HepG2 (cell line): Measurements from ENCODE around the gene RING1. TPM values are rescaled to one million over a fixed set of nuclear protein-coding genes. Genes with fewer than 3 reads are reported as not detected.

ENCODE experiments used
- EEA1 ChIP-seq: sonication (generic); formaldehyde crosslinking; IDR thresholded peaks from 2 replicates; pipeline ENCODE4 v1.5.1; 2020; ENCODE audit warnings: mild to moderate bottlenecking, missing genetic modification reagents, borderline replicate concordance
- FOXP4 ChIP-seq: sonication (generic); formaldehyde crosslinking; IDR thresholded peaks from 2 replicates; pipeline ENCODE4 v1.4.0; 2020; ENCODE audit warnings: missing genetic modification reagents
- IRX3 ChIP-seq: sonication (generic); formaldehyde crosslinking; IDR thresholded peaks from 2 replicates; pipeline ENCODE4 v1.8.1; 2023; ENCODE audit warnings: mild to moderate bottlenecking, low read depth, missing genetic modification reagents, borderline replicate concordance
- KMT2B ChIP-seq: IDR thresholded peaks from 2 replicates; pipeline ENCODE4 v1.6.1; 2016; ENCODE audit warnings: missing genetic modification reagents, missing compliant biosample characterization
- MEIS2 ChIP-seq: sonication (generic); formaldehyde crosslinking; IDR thresholded peaks from 2 replicates; pipeline ENCODE4 v1.9.0; 2021; ENCODE audit warnings: mild to moderate bottlenecking, missing genetic modification reagents
- NFIB ChIP-seq: sonication (generic); formaldehyde crosslinking; IDR thresholded peaks from 2 replicates; pipeline ENCODE4 v1.9.0; 2021; ENCODE audit warnings: missing genetic modification reagents, mild to moderate bottlenecking, borderline replicate concordance
- PPARG ChIP-seq: conservative IDR thresholded peaks from 2 replicates; pipeline ENCODE4 v1.6.1; 2016; ENCODE audit warnings: missing biosample characterization, missing genetic modification reagents
- ZFP62 ChIP-seq: sonication (generic); formaldehyde crosslinking; IDR thresholded peaks from 2 replicates; pipeline ENCODE4 v1.4.0; 2020; ENCODE audit warnings: missing genetic modification reagents
- ZNF207 ChIP-seq: fragments of 450-650 bp; IDR thresholded peaks from 2 replicates; pipeline ENCODE4 v1.6.1; 2016; ENCODE audit warnings: antibody characterized with exemption, borderline replicate concordance
- ZNF318 ChIP-seq: sonication (generic); formaldehyde crosslinking; IDR thresholded peaks from 2 replicates; pipeline ENCODE4 v1.4.0; 2020; ENCODE audit warnings: mild to moderate bottlenecking, missing genetic modification reagents
- ZNF431 ChIP-seq: sonication (generic); formaldehyde crosslinking; IDR thresholded peaks from 2 replicates; pipeline ENCODE4 v1.9.0; 2022; ENCODE audit warnings: missing genetic modification reagents, low read depth, mild to moderate bottlenecking, borderline replicate concordance
- ZNF460 ChIP-seq: sonication (generic); formaldehyde crosslinking; IDR thresholded peaks from 2 replicates; pipeline ENCODE4 v1.5.1; 2020; ENCODE audit warnings: missing genetic modification reagents, mild to moderate bottlenecking, borderline replicate concordance
- polyA plus RNA-seq, 8 experiments: library from polyadenylated mRNA; depleted of rRNA in 3 of 8; stranded (reverse) in 7 of 8; unstranded in 1 of 8; fragments of >200 nt; fragmentation: Illumina TruSeq in 4 of 8; extraction: Trizol in 4 of 8; gene quantifications; 2 replicates each; pipeline versions ENCODE4 v1.2.1 to v1.2.3, GENCODE V29; 2011 to 2016; ENCODE audit warnings: low read depth in 4 of 8, missing spikeins in 1 of 8, mixed read lengths in 1 of 8; ENCODE audit not compliant: insufficient read depth in 1 of 8
- total RNA-seq, 5 experiments: library from RNA; depleted of rRNA; stranded (reverse); fragments of >200 nt; fragmentation: Illumina TruSeq; extraction: Trizol; gene quantifications; 2 replicates each; pipeline ENCODE4 v1.2.3, GENCODE V29; 2016; ENCODE audit warnings: low read depth in 1 of 5
- TF ChIP-seq, protein P1 (sequence below): sonication (generic); formaldehyde crosslinking; IDR thresholded peaks from 2 replicates; pipeline ENCODE4 v1.8.1; 2023; ENCODE audit warnings: mild to moderate bottlenecking, missing genetic modification reagents

Gene RING1
- total and polyA plus RNA-seq, 2 of the 13 experiments (the other 11 are each of a cell fraction or from before 2014, with no cell fraction given): 23.9 to 33.6 TPM

- TF ChIP-seq MEIS2 (CRISPR knock-in tag) (no peak), ZNF207 (no peak), EEA1 (CRISPR knock-in tag) (0 out of 2 replicates have a peak, but pooled peaks have one; percentile 15), PPARG (CRISPR knock-in tag) (no peak), ZNF318 (CRISPR knock-in tag) (0 out of 2 replicates have a peak, but pooled peaks have one; percentile 7), ZNF431 (no peak), ZNF460 (CRISPR knock-in tag) (no peak; the same call in 1 of the 2 replicates), IRX3 (CRISPR knock-in tag) (no peak), ZFP62 (no peak), FOXP4 (no peak), NFIB (CRISPR knock-in tag) (no peak), KMT2B (CRISPR knock-in tag) (no peak)
- TF ChIP-seq, protein P1, sequence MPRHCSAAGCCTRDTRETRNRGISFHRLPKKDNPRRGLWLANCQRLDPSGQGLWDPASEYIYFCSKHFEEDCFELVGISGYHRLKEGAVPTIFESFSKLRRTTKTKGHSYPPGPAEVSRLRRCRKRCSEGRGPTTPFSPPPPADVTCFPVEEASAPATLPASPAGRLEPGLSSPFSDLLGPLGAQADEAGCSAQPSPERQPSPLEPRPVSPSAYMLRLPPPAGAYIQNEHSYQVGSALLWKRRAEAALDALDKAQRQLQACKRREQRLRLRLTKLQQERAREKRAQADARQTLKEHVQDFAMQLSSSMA (CRISPR knock-in tag): no peak
These were observed 46.7 kb upstream of the RING1 start (continued) for GRCh38 chr6:33161354-33162331.
